Mucosa of rectum (tissue), 2 donors: ENCODE data around the gene FHIT.

ENCODE experiments used
- H3K27ac ChIP-seq, 2 donors: one replicate each; pipeline ENCODE4 v1.7.0; 2013; ENCODE audit warnings: inconsistent platforms in 2 of 2, low read depth in 2 of 2, low read length in 2 of 2
- H3K27me3 ChIP-seq, 2 donors: one replicate each; pipeline ENCODE4 v1.7.0; 2013; ENCODE audit warnings: low read length in 2 of 2; ENCODE audit not compliant: control insufficient read depth in 2 of 2, insufficient read depth in 2 of 2
- H3K36me3 ChIP-seq, 2 donors: one replicate each; pipeline ENCODE4 v1.7.0; 2013; ENCODE audit warnings: low read length in 2 of 2; ENCODE audit not compliant: control insufficient read depth in 2 of 2, insufficient read depth in 2 of 2
- H3K4me1 ChIP-seq, 2 donors: one replicate each; pipeline ENCODE4 v1.7.0; 2013; ENCODE audit warnings: low read length in 2 of 2, mild to moderate bottlenecking in 1 of 2; ENCODE audit not compliant: control insufficient read depth in 2 of 2, insufficient read depth in 2 of 2
- H3K4me3 ChIP-seq, 2 donors: one replicate each; pipeline ENCODE4 v1.7.0; 2013; ENCODE audit warnings: low read length in 2 of 2
- H3K9ac ChIP-seq, 2 donors: one replicate each; pipeline ENCODE4 v1.7.0; 2013; ENCODE audit warnings: low read length in 2 of 2, low read depth in 1 of 2, mild to moderate bottlenecking in 1 of 2
- H3K9me3 ChIP-seq, 2 donors: one replicate each; pipeline ENCODE4 v1.7.0; 2013; ENCODE audit warnings: low read length in 2 of 2; ENCODE audit not compliant: control insufficient read depth in 2 of 2
- donor health status: healthy.
- donor health status: Normal muscosa, but diverticular disease.

The FHIT gene

DNA sequence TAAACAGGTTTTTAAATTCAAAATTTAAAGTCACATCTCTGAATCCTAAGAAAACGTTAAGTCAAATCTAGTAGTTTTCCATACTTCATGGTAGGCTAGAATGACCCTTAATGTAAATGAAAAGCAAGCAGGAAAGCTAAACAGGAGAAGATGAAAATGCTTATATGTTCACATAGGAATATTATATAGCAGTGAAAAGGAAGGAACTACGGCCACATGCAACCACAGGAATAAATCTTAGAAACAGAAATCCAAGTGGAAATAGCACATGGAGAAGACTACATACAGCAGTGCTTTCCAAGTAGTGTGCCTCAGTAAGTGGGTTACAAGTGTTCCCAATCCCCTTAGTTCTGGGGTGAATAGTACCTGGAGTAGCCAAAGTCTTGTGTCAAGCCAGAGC lies 296.2 kb downstream of the FHIT start:
- Histone ChIP-seq H3K4me1 (no peaks in the 10 kb centered on the region), H3K27me3 (no peaks in the 10 kb centered on the region), H3K9ac (no peak overlapping the region), H3K27ac (no peak overlapping the region), H3K36me3 (no peaks in the 10 kb centered on the region), H3K9me3 (no peaks in the 10 kb centered on the region), H3K4me3 (no peak overlapping the region)

DNA sequence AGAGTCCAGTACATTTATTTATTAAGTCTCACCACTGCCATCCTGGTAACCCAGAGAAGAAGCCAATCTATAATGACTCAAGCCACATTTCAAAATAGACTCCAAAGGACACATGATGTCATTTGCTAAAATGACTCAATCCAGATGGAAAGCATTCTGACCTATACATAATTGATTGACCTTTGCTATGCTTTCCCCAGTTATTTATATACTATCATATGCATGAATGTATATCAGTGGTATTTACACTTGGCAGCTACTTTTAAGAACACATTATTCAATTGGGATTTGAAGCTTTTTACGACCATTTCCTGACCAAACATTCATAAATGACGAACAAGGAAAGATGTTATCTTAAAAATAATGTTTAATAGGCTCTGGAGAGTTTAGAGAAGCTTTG lies 297.2 kb downstream of the FHIT start:
- Histone ChIP-seq H3K27me3 (no peaks in the 10 kb centered on the region), H3K9me3 (no peaks in the 10 kb centered on the region), H3K9ac (no peak overlapping the region), H3K36me3 (no peaks in the 10 kb centered on the region), H3K4me1 (no peaks in the 10 kb centered on the region), H3K4me3 (no peak overlapping the region), H3K27ac (no peak overlapping the region)

DNA sequence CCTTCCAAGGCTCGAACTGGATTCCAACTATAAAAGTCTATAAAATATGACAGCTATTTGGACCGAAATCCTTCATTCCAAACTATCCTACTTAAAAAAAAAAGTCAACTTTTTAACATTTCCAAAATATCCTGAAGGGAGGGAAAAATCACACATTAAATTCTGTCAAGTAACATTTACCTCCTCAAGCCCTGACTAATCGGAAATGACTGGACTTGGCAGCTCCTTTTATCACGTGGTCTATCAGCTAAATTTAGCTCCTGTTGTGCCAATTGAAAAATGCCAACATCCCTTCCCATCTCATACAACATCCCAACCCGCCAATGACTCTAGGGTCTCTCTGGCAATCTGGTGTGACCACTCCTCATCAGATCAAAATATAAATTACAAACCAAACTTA lies 297.9 kb downstream of the FHIT start:
- Histone ChIP-seq H3K4me1 (no peaks in the 10 kb centered on the region), H3K9ac (no peak overlapping the region), H3K36me3 (no peaks in the 10 kb centered on the region), H3K4me3 (no peak overlapping the region), H3K9me3 (no peaks in the 10 kb centered on the region), H3K27me3 (no peaks in the 10 kb centered on the region), H3K27ac (no peak overlapping the region)

DNA sequence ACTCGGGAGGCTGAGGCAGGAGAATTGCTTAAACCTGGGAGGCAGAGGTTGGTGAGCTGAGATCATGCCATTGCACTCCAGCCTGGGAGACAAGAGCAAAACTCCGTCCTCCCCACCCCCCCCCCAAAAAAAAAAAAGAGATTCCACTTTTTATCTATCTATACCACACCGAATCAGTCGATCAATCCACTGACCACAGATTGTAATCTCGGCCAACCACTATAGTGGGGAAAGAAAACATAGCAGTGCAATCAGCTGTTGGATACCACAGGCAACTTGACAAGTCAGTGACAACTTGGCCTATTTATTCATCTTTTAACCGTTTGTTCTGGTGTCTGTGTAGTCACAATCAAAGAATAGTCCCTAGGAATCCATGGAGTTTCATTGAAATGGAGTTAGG lies 299.2 kb downstream of the FHIT start:
- H3K9ac ChIP-seq = no peak overlapping the region

DNA sequence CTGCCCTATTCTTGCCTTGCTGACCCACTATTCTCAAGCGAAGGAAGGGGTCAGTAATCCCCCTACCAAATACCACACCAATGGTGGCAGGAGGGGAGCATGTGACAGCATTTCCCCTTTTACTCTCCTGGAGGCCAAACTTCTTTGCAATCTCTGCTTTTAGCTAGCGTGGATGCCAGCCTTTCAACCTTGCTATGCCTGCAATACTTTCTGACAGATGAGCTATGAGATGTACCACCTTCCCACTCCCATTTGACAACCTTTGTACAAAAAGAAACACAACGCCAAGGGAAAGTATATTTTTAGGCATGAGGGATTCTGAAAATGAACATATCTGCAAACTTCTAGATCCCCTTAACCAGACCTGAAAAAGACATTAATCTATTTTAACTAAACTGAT lies 302.1 kb downstream of the FHIT start:
- no peak overlapping the region for H3K27ac ChIP-seq

More for the DNA sequence above, 299.2 kb downstream of the FHIT start:
- Histone ChIP-seq H3K27me3 (no peaks in the 10 kb centered on the region), H3K36me3 (no peaks in the 10 kb centered on the region), H3K4me1 (no peaks in the 10 kb centered on the region), H3K9me3 (no peaks in the 10 kb centered on the region), H3K4me3 (no peak overlapping the region), H3K27ac (no peak overlapping the region)

DNA sequence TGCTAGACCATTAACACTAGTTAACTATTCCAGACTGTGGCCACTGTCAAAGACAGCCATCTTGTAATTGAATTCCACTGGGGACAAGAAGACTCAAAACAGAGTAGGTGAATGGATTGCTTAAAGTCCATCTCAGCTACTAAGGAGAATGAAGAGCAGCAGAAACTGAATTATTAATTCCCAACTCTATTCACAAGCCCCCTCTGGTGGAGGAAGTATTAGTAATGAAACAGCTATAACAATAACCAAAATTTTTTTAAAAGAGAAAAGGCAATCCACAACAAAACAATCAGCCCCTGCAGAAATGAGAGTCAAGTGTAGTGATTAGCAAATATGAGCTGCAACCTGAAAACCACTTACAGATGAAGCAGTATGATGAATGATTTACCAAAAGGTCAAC lies 302.8 kb downstream of the FHIT start:
- H3K36me3 ChIP-seq = no peaks in the 10 kb centered on the region
- no peaks in the 10 kb centered on the region for H3K4me1 ChIP-seq
- H3K27ac ChIP-seq = no peak overlapping the region
- no peaks in the 10 kb centered on the region for H3K27me3 ChIP-seq
- H3K4me3 ChIP-seq = no peak overlapping the region
- H3K9ac ChIP-seq = no peak overlapping the region
- H3K9me3 ChIP-seq = no peaks in the 10 kb centered on the region

More for the DNA sequence above, 302.1 kb downstream of the FHIT start:
- Histone ChIP-seq H3K36me3 (no peaks in the 10 kb centered on the region), H3K27me3 (no peaks in the 10 kb centered on the region), H3K4me1 (no peaks in the 10 kb centered on the region), H3K9ac (no peak overlapping the region), H3K4me3 (no peak overlapping the region), H3K9me3 (no peaks in the 10 kb centered on the region)

DNA sequence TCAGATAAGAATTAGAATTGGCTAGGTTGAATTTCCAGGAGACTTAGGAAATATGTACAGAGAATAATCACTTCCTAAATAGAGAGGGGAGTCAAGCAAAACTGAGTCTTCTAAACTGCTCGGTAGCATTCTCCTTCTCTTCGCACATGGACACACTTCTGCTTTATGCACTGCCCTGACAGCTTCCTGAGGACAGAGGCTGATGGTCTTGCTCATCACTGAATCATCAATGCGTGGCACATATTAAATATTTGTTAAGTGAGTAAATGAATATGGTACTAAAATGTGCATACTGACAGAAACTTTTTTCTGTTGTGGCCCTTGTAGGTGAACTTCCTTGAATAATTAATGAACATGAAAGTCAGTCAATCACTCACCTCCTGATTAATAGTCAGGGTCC lies 315.5 kb downstream of the FHIT start:
- no peak overlapping the region for H3K27ac ChIP-seq
- H3K4me1 ChIP-seq = no peaks in the 10 kb centered on the region
- no peak overlapping the region for H3K4me3 ChIP-seq
- H3K9me3 ChIP-seq = no peaks in the 10 kb centered on the region
- no peaks in the 10 kb centered on the region for H3K36me3 ChIP-seq
- no peaks in the 10 kb centered on the region for H3K27me3 ChIP-seq
- H3K9ac ChIP-seq = no peak overlapping the region

DNA sequence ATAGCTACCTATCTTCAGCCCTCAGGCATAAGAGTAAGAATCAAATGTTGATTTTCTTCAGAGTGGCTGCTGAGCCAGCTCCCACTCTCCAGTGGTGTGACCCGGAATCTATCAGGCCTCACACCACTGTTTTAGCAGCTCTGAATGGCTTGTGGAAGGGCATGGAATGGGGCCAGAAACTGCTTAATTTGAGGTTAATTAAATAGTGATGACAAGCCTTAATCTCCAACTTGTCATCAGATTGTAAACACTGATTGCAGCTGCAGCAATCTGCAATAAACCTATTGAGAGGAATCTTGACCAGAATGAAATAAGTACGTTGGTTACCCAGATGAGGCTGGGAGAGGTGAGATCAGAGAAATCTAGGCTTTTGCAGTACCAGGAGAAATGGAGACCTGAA lies 317.4 kb downstream of the FHIT start:
- no peaks in the 10 kb centered on the region for H3K36me3 ChIP-seq
- no peaks in the 10 kb centered on the region for H3K9me3 ChIP-seq
- no peak overlapping the region for H3K4me3 ChIP-seq
- H3K27ac ChIP-seq = no peak overlapping the region
- H3K4me1 ChIP-seq = no peaks in the 10 kb centered on the region
- no peak overlapping the region for H3K9ac ChIP-seq
- no peaks in the 10 kb centered on the region for H3K27me3 ChIP-seq

DNA sequence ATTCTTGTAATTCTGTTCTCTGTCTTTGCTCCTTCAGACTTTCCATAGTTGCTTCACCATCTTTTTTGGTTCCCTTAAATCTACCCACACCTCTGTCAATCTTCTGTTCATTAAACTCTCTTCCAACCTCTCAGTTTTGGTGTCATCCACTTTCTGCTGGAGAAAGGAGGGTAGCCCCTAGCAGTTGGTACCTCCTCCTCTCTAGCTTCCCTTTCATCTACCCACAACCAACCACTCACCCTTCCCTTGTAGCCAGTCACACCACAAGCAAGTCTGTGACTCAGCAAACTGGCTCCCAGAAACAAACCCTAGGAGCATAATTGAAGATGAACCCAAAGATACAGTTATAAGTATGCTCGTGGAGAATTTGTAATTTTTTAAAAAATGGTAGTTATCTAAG lies 318.6 kb downstream of the FHIT start:
- Histone ChIP-seq H3K4me1 (no peaks in the 10 kb centered on the region), H3K4me3 (no peak overlapping the region), H3K27ac (no peak overlapping the region), H3K9me3 (no peaks in the 10 kb centered on the region), H3K9ac (no peak overlapping the region), H3K36me3 (no peaks in the 10 kb centered on the region), H3K27me3 (no peaks in the 10 kb centered on the region)

DNA sequence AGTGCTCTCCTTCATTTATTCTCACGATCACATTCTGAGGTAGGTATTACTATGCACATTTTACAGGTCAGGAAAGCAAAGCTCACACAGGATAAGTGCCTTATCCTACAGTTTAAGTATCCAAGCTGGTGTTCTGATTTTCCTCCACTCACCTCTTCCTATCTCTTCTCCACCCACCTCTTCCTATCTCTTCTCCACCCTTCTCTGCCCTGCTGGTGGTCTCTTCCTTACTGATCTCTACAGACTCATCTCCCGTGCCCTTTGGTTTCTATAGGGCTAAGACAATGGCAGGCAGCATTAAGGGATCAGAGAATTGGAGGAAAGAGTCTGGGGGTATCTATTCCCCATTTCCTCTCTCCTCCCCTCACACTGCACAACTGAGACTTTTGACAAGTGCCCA lies 319.1 kb downstream of the FHIT start:
- H3K36me3 ChIP-seq = no peaks in the 10 kb centered on the region
- no peaks in the 10 kb centered on the region for H3K9me3 ChIP-seq
- H3K4me1 ChIP-seq = no peaks in the 10 kb centered on the region
- H3K27ac ChIP-seq = no peak overlapping the region
- no peak overlapping the region for H3K9ac ChIP-seq
- H3K4me3 ChIP-seq = no peak overlapping the region
- H3K27me3 ChIP-seq = no peaks in the 10 kb centered on the region

DNA sequence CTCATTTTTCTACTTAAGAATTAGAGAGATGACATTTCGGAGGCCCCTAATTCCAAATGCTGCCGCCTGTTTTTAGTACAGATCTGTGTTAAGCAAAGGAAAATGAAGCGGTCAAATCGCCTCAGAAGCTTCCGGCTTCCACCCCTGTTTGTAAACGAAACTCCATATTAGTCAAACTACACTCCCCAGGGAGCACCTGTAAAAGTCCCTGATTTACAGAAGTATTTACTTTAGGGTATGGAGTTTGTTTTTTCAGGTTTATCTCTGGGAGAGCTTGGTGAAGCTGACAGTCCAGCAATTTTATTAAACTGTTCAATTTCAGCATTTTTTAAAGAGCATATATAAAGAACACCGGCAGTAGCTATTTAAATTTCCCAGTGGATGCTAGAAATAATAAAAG lies 319.8 kb downstream of the FHIT start:
- Histone ChIP-seq H3K9me3 (no peaks in the 10 kb centered on the region), H3K4me1 (no peaks in the 10 kb centered on the region), H3K9ac (no peak overlapping the region), H3K27ac (no peak overlapping the region), H3K36me3 (no peaks in the 10 kb centered on the region), H3K27me3 (no peaks in the 10 kb centered on the region), H3K4me3 (no peak overlapping the region)
